Measurements from ENCODE around the gene HMGXB3. TPM values are rescaled to one million over a fixed set of nuclear protein-coding genes. Genes with fewer than 3 reads are reported as not detected.
A peak's percentile ranks its signal among the peaks of the same experiment; 100 is the strongest.

Gene HMGXB3
- total and polyA plus RNA-seq, 2 of the 13 experiments (the other 11 are each of a cell fraction or from before 2014, with no cell fraction given), result 18.8 to 23.8 TPM

DNA sequence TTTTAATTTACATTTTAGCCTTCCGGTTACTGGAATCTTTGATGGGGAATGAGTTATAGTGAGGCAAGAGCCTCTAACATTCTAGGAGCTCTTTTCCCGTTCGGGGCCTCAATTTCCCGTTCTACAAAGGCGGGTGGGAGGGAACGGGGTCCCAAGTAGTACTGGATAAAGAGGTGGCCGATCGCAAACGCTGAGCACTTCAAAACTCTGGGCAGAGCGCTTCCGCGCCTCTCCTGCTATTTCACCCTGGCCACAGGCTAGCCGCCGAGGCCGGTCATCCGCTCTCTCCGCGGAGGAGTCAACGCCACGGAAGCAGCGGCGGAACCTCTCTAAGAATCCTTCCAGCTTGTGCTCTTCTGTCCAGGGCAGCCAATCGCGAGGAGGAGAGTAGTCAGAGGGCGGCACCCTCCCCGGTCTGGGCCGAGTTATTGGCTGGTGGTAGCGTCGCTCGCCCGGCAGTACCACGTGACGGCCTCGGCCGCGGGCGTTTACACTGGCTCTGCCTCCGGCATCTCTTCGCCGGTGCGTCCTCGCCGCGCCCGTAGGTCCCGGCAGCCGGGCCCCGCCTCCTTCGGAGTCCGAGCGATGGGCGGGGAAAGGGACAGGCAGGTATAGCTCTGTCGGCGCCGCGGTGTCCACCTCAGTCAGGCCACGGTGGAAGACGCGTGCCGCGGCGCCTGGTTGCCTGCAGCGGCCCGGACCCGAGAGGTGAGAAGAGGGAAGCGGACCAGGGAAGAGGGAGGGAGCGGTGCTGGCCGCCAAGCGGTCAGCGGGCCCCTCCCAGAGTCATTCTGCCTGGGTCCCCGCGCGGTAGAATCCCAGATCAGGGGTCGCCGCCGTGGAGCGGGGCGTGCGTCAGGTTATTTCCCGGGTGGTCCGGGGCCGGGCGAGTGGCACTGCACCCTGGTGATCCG is 40.0 kb upstream of the HMGXB3 start, which contains the start of gene SLC26A2 (continued):
- TF ChIP-seq FOXC1 (CRISPR knock-in tag; IDR thresholded peaks at IDR 0.05; ENCODE audit: borderline replicate concordance) (peak; percentile 71), ZNF143 (CRISPR knock-in tag; IDR thresholded peaks at IDR 0.05) (no peak), CHD2 (IDR thresholded peaks at IDR 0.05; ENCODE audit: low read depth, low read length) (0 out of 2 replicates have a peak, but pooled peaks have one; percentile 51), ZNF136 (CRISPR knock-in tag; IDR thresholded peaks at IDR 0.05; ENCODE audit: low read depth) (peak; percentile 59; the same call in 1 of the 2 replicates), ZNF383 (CRISPR knock-in tag; IDR thresholded peaks at IDR 0.05; ENCODE audit: borderline replicate concordance) (no peak), GATAD1 (CRISPR knock-in tag; IDR thresholded peaks at IDR 0.05) (peak; percentile 60), ZNF768 (CRISPR knock-in tag; IDR thresholded peaks at IDR 0.05) (peak; percentile 59; the same call in 1 of the 2 replicates), ZNF709 (CRISPR knock-in tag; IDR thresholded peaks at IDR 0.05) (peak; percentile 78; the same call in 1 of the 2 replicates), YEATS4 (CRISPR knock-in tag; IDR thresholded peaks at IDR 0.05; ENCODE audit: borderline replicate concordance) (peak; percentile 62; the same call in 1 of the 2 replicates), GFI1 (CRISPR knock-in tag; IDR thresholded peaks at IDR 0.05; ENCODE audit: borderline replicate concordance) (no peak), ATF7-NPFF (CRISPR knock-in tag; IDR thresholded peaks at IDR 0.05; ENCODE audit: low read depth) (peak; percentile 74), SIN3A (IDR thresholded peaks at IDR 0.05; ENCODE audit: borderline replicate concordance, low read depth, low read length) (peak; percentile 24; the same call in 1 of the 2 replicates), HNF4G (IDR thresholded peaks at IDR 0.05; ENCODE audit: borderline replicate concordance, low read depth, low read length) (no peak), HNF4G (CRISPR knock-in tag; IDR thresholded peaks at IDR 0.05; ENCODE audit: borderline replicate concordance, low read depth) (no peak), POGZ (CRISPR knock-in tag; IDR thresholded peaks at IDR 0.05) (peak; percentile 92), MYC (CRISPR knock-in tag; IDR thresholded peaks at IDR 0.05; ENCODE audit: borderline replicate concordance) (peak; percentile 67), SRY (CRISPR knock-in tag; IDR thresholded peaks at IDR 0.05) (peak; percentile 83), ZSCAN20 (CRISPR knock-in tag; IDR thresholded peaks at IDR 0.05; ENCODE audit: borderline replicate concordance) (no peak), MAF1 (CRISPR knock-in tag; IDR thresholded peaks at IDR 0.05; ENCODE audit: borderline replicate concordance) (peak; percentile 73; the same call in 1 of the 2 replicates), SP4 (CRISPR knock-in tag; IDR thresholded peaks at IDR 0.05) (peak; percentile 76), ELF1 (CRISPR knock-in tag; IDR thresholded peaks at IDR 0.05) (peak; percentile 52), THAP11 (CRISPR knock-in tag; IDR thresholded peaks at IDR 0.05) (peak; percentile 56)
- TF ChIP-seq, protein P1, sequence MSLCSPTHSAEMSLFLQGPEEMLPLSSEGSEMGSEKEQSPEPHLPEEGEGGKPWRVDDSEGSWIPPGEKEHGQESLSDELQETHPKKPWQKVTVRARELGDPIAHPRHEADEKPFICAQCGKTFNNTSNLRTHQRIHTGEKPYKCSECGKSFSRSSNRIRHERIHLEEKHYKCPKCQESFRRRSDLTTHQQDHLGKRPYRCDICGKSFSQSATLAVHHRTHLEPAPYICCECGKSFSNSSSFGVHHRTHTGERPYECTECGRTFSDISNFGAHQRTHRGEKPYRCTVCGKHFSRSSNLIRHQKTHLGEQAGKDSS (CRISPR knock-in tag; IDR thresholded peaks at IDR 0.05; ENCODE audit: borderline replicate concordance, low read depth), result peak; percentile 61
- TF ChIP-seq, protein P2, sequence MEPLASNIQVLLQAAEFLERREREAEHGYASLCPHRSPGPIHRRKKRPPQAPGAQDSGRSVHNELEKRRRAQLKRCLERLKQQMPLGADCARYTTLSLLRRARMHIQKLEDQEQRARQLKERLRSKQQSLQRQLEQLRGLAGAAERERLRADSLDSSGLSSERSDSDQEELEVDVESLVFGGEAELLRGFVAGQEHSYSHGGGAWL (CRISPR knock-in tag; IDR thresholded peaks at IDR 0.05), result peak; percentile 74
- TF ChIP-seq, protein P3, sequence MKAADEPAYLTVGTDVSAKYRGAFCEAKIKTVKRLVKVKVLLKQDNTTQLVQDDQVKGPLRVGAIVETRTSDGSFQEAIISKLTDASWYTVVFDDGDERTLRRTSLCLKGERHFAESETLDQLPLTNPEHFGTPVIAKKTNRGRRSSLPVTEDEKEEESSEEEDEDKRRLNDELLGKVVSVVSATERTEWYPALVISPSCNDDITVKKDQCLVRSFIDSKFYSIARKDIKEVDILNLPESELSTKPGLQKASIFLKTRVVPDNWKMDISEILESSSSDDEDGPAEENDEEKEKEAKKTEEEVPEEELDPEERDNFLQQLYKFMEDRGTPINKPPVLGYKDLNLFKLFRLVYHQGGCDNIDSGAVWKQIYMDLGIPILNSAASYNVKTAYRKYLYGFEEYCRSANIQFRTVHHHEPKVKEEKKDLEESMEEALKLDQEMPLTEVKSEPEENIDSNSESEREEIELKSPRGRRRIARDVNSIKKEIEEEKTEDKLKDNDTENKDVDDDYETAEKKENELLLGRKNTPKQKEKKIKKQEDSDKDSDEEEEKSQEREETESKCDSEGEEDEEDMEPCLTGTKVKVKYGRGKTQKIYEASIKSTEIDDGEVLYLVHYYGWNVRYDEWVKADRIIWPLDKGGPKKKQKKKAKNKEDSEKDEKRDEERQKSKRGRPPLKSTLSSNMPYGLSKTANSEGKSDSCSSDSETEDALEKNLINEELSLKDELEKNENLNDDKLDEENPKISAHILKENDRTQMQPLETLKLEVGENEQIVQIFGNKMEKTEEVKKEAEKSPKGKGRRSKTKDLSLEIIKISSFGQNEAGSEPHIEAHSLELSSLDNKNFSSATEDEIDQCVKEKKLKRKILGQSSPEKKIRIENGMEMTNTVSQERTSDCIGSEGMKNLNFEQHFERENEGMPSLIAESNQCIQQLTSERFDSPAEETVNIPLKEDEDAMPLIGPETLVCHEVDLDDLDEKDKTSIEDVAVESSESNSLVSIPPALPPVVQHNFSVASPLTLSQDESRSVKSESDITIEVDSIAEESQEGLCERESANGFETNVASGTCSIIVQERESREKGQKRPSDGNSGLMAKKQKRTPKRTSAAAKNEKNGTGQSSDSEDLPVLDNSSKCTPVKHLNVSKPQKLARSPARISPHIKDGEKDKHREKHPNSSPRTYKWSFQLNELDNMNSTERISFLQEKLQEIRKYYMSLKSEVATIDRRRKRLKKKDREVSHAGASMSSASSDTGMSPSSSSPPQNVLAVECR (CRISPR knock-in tag; IDR thresholded peaks at IDR 0.05; ENCODE audit: borderline replicate concordance), result peak; percentile 75; the same call in 1 of the 2 replicates
